Measurements from ENCODE around the gene HTT. TPM values are rescaled to one million over a fixed set of nuclear protein-coding genes. Genes with fewer than 3 reads are reported as not detected.

HTT gene
- total RNA-seq, 4 donors from 2014 or later, result 37.5 to 119 (median 48.7) TPM

- intact Hi-C loops (cut with DNase I), result no loop called here
- 75 to 100% methylated on average over 3 to 4 of the region's 14 CpGs for WGBS, 2 donors
- H3K27ac ChIP-seq, result no peak overlapping the region
Observed at GRCh38 chr4:3250438-3250955, 176.0 kb downstream of the HTT start.

GRCh38 chr4:3250956-3251690 lies 176.6 kb downstream of the HTT start:
- Histone ChIP-seq H3K27me3 (no peaks in the 10 kb centered on the region), H3K27ac (no peak overlapping the region), H3K36me3 (peaks cover 0 to 17% (median 0%) of the 10 kb centered on the region in 3 donors), H3K4me1 (peaks cover 0 to 1% (median 0%) of the 10 kb centered on the region in 3 donors), H3K9me3 (no peaks in the 10 kb centered on the region), H3K4me3 (no peak overlapping the region)
- DNase-seq, result no peak
- 80 to 87% methylated on average over 6 to 17 of the region's 19 CpGs for WGBS, 2 donors
- intact Hi-C loops (cut with DNase I), result no loop called here
- TF ChIP-seq CTCF (IDR thresholded peaks at IDR 0.05) (no peak), POLR2A (IDR thresholded peaks at IDR 0.05) (no peak)

More at GRCh38 chr4:3250438-3250955, 176.0 kb downstream of the HTT start:
- DNase-seq, result no peak
- no peaks in the 10 kb centered on the region for H3K9me3 ChIP-seq
- no peak overlapping the region for H3K4me3 ChIP-seq
- H3K36me3 ChIP-seq, result peaks cover 0 to 12% (median 0%) of the 10 kb centered on the region in 3 donors
- TF ChIP-seq CTCF (IDR thresholded peaks at IDR 0.05) (no peak), POLR2A (IDR thresholded peaks at IDR 0.05) (no peak)
- no peaks in the 10 kb centered on the region for H3K4me1 ChIP-seq
- H3K27me3 ChIP-seq, result no peaks in the 10 kb centered on the region

GRCh38 chr4:3251691-3252479 lies 177.4 kb downstream of the HTT start:
- Histone ChIP-seq H3K27ac (no peak overlapping the region), H3K36me3 (peaks cover 0 to 17% (median 0%) of the 10 kb centered on the region in 3 donors), H3K4me3 (no peak overlapping the region), H3K27me3 (no peaks in the 10 kb centered on the region), H3K9me3 (no peaks in the 10 kb centered on the region), H3K4me1 (peaks cover 0 to 9% (median 0%) of the 10 kb centered on the region in 3 donors)
- no peak for DNase-seq
- TF ChIP-seq POLR2A (IDR thresholded peaks at IDR 0.05) (no peak), CTCF (IDR thresholded peaks at IDR 0.05) (no peak)
- intact Hi-C loops (cut with DNase I), result no loop called here
- 64 to 72% methylated on average over 3 to 6 of the region's 11 CpGs for whole genome bisulfite sequencing, 2 donors

GRCh38 chr4:3252480-3252828 lies 178.0 kb downstream of the HTT start:
- Histone ChIP-seq H3K27ac (no peak overlapping the region), H3K36me3 (peaks cover 0 to 17% (median 0%) of the 10 kb centered on the region in 3 donors), H3K9me3 (no peaks in the 10 kb centered on the region), H3K4me3 (no peak overlapping the region), H3K27me3 (no peaks in the 10 kb centered on the region), H3K4me1 (peaks cover 0 to 15% (median 0%) of the 10 kb centered on the region in 3 donors)
- no peak for TF ChIP-seq CTCF (IDR thresholded peaks at IDR 0.05)
- intact Hi-C loops (cut with DNase I), result no loop called here
- WGBS, 2 donors, result 90 to 91% methylated on average over 3 of the region's 3 CpGs
- no peak for DNase-seq

All from esophagus squamous epithelium (tissue), 5 donors.